Measurements from ENCODE around the gene MRPL51.

Gene MRPL51

GRCh38 chr12:6443361-6443983, 49.6 kb downstream of the MRPL51 start:
- no peak overlapping the region for H3K27ac ChIP-seq

GRCh38 chr12:6442836-6443235, 50.2 kb downstream of the MRPL51 start:
- no peak for TF ChIP-seq CTCF (conservative IDR thresholded peaks at IDR 0.05)
- TF ChIP-seq ZFX (IDR thresholded peaks at IDR 0.05), result no peak
- no peak overlapping the region for H3K27ac ChIP-seq

More at GRCh38 chr12:6443361-6443983, 49.6 kb downstream of the MRPL51 start:
- TF ChIP-seq CTCF (conservative IDR thresholded peaks at IDR 0.05), result no peak
- TF ChIP-seq ZFX (IDR thresholded peaks at IDR 0.05), result no peak

Measured in C4-2B (cell line).